B cell (primary cell): ENCODE data around the gene TTC34. TPM values are rescaled to one million over a fixed set of nuclear protein-coding genes. Genes with fewer than 3 reads are reported as not detected.

Source experiments
- ATAC-seq: fragments of 200-7000 bp; cut with Tn5 transposase; one replicate; pipeline ENCODE4 v1.10.0; 2021; ENCODE audit warnings: low read depth, mild to moderate bottlenecking, moderate number of reproducible peaks, moderate library complexity
- CTCF ChIA-PET: fragments of 350-600 bp; sonication (Branson Sonifier 250); formaldehyde crosslinking; loops from one replicate; lab custom pipeline; 2021; ENCODE audit warnings: antibody characterized with exemption, inconsistent platforms; lab: Charles Lee
- POLR2A ChIA-PET: fragments of 350-600 bp; sonication (Branson Sonifier 250); formaldehyde crosslinking; loops from one replicate; lab custom pipeline; 2021; ENCODE audit warnings: antibody characterized with exemption; lab: Charles Lee
- DNase-seq: peaks from one replicate; pipeline ENCODE4 v3.0.0; 2013
- H2AFZ ChIP-seq: 2 replicates; pipeline ENCODE4 v1.6.1; 2012; ENCODE audit warnings: mild to moderate bottlenecking, low read depth, low read length; ENCODE audit not compliant: insufficient read depth, poor library complexity, severe bottlenecking
- H3K27ac ChIP-seq, 2 donors: 1 replicate in 1 of 2; 2 replicates in 1 of 2; pipeline ENCODE4 v1.5.1; 2012 to 2013; ENCODE audit warnings: low read length in 2 of 2, mild to moderate bottlenecking in 2 of 2, moderate library complexity in 1 of 2
- H3K27me3 ChIP-seq, 4 experiments: fragments of 200-600 bp in 1 of 4; sonication (generic) in 1 of 4; replicated peaks in 1 of 4; 1 replicate in 2 of 4; 2 replicates in 2 of 4; pipeline versions ENCODE4 v1.6.1 to v1.7.0; 2013 to 2016; ENCODE audit warnings: low read length in 3 of 4, mild to moderate bottlenecking in 2 of 4, mixed read lengths in 1 of 4, moderate library complexity in 1 of 4; ENCODE audit not compliant: insufficient read depth in 4 of 4, control insufficient read depth in 3 of 4; ENCODE audit errors: control extremely low read depth in 1 of 4
- H3K36me3 ChIP-seq, 2 experiments: replicated peaks in 1 of 2; 1 replicate in 1 of 2; 2 replicates in 1 of 2; pipeline versions ENCODE4 v1.6.1 to v1.7.1; 2013; ENCODE audit warnings: low read length in 1 of 2; ENCODE audit not compliant: insufficient read depth in 2 of 2, control insufficient read depth in 1 of 2; ENCODE audit errors: control extremely low read depth in 1 of 2, extremely low read depth in 1 of 2
- H3K4me1 ChIP-seq, 2 donors: fragments of 200-600 bp in 1 of 2; sonication (generic) in 1 of 2; 1 replicate in 1 of 2; 2 replicates in 1 of 2; pipeline versions ENCODE4 v1.5.1 to v1.6.1; 2013 to 2017; ENCODE audit warnings: low read length in 2 of 2; ENCODE audit not compliant: control insufficient read depth in 2 of 2, insufficient read depth in 2 of 2
- H3K4me2 ChIP-seq: replicated peaks from 2 replicates; pipeline ENCODE3; 2012; ENCODE audit warnings: mild to moderate bottlenecking, low read depth, low read length; ENCODE audit not compliant: poor library complexity, severe bottlenecking
- H3K4me3 ChIP-seq, 5 experiments: fragments of 200-600 bp in 1 of 5; sonication (generic) in 1 of 5; 1 replicate in 3 of 5; 2 replicates in 2 of 5; pipeline versions ENCODE4 v1.5.1 to v1.7.0; 2011 to 2016; ENCODE audit warnings: low read length in 4 of 5, mild to moderate bottlenecking in 4 of 5, low read depth in 2 of 5, control low read depth in 1 of 5, moderate library complexity in 1 of 5; ENCODE audit not compliant: insufficient read depth in 1 of 5; ENCODE audit errors: control extremely low read depth in 1 of 5, extremely low read depth in 1 of 5
- H3K79me2 ChIP-seq: fragments of 200-600 bp; sonication (generic); one replicate; pipeline ENCODE4 v1.6.0; 2016; ENCODE audit warnings: low read length; ENCODE audit not compliant: control insufficient read depth, insufficient read depth
- H3K9ac ChIP-seq: fragments of 200-600 bp; sonication (generic); 2 replicates; pipeline ENCODE4 v1.6.1; 2017; ENCODE audit warnings: mild to moderate bottlenecking, low read length, moderate library complexity
- H3K9me3 ChIP-seq, 3 donors: one replicate each; pipeline versions ENCODE4 v1.6.1 to v1.7.1; 2013; ENCODE audit warnings: low read length in 2 of 3; ENCODE audit not compliant: control insufficient read depth in 2 of 3, insufficient read depth in 1 of 3; ENCODE audit errors: control extremely low read depth in 1 of 3
- H4K20me1 ChIP-seq: 2 replicates; pipeline ENCODE4 v1.6.0; 2012; ENCODE audit warnings: mild to moderate bottlenecking, low read length; ENCODE audit not compliant: insufficient read depth, control insufficient read depth, poor library complexity, severe bottlenecking
- H3K27ac Mint-ChIP-seq: one replicate; pipeline ENCODE4 v1.8.0; 2021; ENCODE audit warnings: mixed read lengths
- H3K27me3 Mint-ChIP-seq: one replicate; pipeline ENCODE4 v1.8.0; 2021; ENCODE audit warnings: mixed read lengths
- H3K4me1 Mint-ChIP-seq: one replicate; pipeline ENCODE4 v1.8.0; 2021; ENCODE audit warnings: mixed read lengths
- H3K4me3 Mint-ChIP-seq: one replicate; pipeline ENCODE4 v1.8.0; 2021; ENCODE audit warnings: mixed read lengths
- H3K9me3 Mint-ChIP-seq: one replicate; pipeline ENCODE4 v1.8.0; 2022; ENCODE audit warnings: mixed read lengths; ENCODE audit not compliant: insufficient read depth
- CTCF ChIP-seq: fragments of 200-600 bp; IDR thresholded peaks from one replicate; pipeline ENCODE4 v1.8.0; 2022; ENCODE audit warnings: antibody characterized with exemption, mild to moderate bottlenecking
- EZH2 ChIP-seq: IDR thresholded peaks from 2 replicates; pipeline ENCODE4 v1.6.1; 2012; ENCODE audit warnings: borderline replicate concordance, low read depth, mild to moderate bottlenecking, moderate library complexity, low read length; ENCODE audit not compliant: insufficient read depth, poor library complexity, severe bottlenecking
- WGBS: methylation state at CpG from one replicate; pipeline ENCODE4 v1.1.5; 2013; ENCODE audit warnings: missing lambda C conversion rate; ENCODE audit not compliant: insufficient coverage; 5-methylcytosine and 5-hydroxymethylcytosine counted together
- intact Hi-C: fragments of 100-400 bp; cut with micrococcal nuclease; formaldehyde crosslinking; loops from one replicate; pipeline ENCODE4 v1.10.0; 2022
- polyA plus RNA-seq: library from polyadenylated mRNA; depleted of rRNA; stranded (reverse); fragments of >200 nt; gene quantifications from 2 replicates; pipeline ENCODE4 v1.2.3, GENCODE V29; 2012
- total RNA-seq, 2 donors: library from RNA; stranded (reverse); fragments of 120-200 nt in 1 of 2; gene quantifications; 1 replicate in 1 of 2; 2 replicates in 1 of 2; pipeline versions ENCODE4 v1.2.3 to v1.2.4, GENCODE V29; 2013 to 2022

The TTC34 gene
- total and polyA plus RNA-seq, 2 donors (not counting 1 experiment from before 2014, with no cell fraction given): 2.1 to 8.1 TPM

GRCh38 chr1:2847086-2847985 is 45.8 kb upstream of the TTC34 start:
- 67% methylated on average over 21 of the region's 23 CpGs for WGBS
- Histone ChIP-seq H2AFZ (no peak overlapping the region), H3K4me3 (no peak overlapping the region), H4K20me1 (no peaks in the 10 kb centered on the region), H3K36me3 (no peaks in the 10 kb centered on the region), H3K9ac (no peak overlapping the region), H3K9me3 (peaks cover 0 to 8% (median 0%) of the 10 kb centered on the region in 3 donors), H3K4me2 (no peak overlapping the region), H3K27me3 (peaks cover 0 to 3% (median 1%) of the 10 kb centered on the region in 4 experiments), H3K79me2 (no peaks in the 10 kb centered on the region), H3K27ac (no peak overlapping the region), H3K4me1 (no peaks in the 10 kb centered on the region)
- intact Hi-C loops: no loop called here
- Mint-ChIP-seq H3K27me3 (peaks cover 21% of the 10 kb centered on the region), H3K27ac (no peak overlapping the region), H3K4me1 (no peaks in the 10 kb centered on the region), H3K9me3 (peaks cover 7% of the 10 kb centered on the region), H3K4me3 (no peak overlapping the region)
- CTCF ChIA-PET: interaction anchor here (0.6 kb wide), 1 partner anchor 578 kb away, joined by 3 read pairs; no protein-coding TSS in a partner anchor
- POLR2A ChIA-PET: no interaction called here
- ATAC-seq (no peak), DNase-seq (no peak)
- TF ChIP-seq CTCF (no peak), EZH2 (no peak)

- Histone ChIP-seq H4K20me1 (no peaks in the 10 kb centered on the region), H3K27ac (no peak overlapping the region), H3K79me2 (no peaks in the 10 kb centered on the region), H3K4me2 (no peak overlapping the region), H3K9me3 (peaks cover 0 to 8% (median 0%) of the 10 kb centered on the region in 3 donors), H3K27me3 (peaks cover 0 to 3% (median 1%) of the 10 kb centered on the region in 4 experiments), H2AFZ (no peak overlapping the region), H3K4me3 (no peak overlapping the region), H3K4me1 (no peaks in the 10 kb centered on the region), H3K36me3 (no peaks in the 10 kb centered on the region), H3K9ac (no peak overlapping the region)
- DNase-seq (no peak), ATAC-seq (no peak)
- Mint-ChIP-seq H3K4me1 (no peaks in the 10 kb centered on the region), H3K27me3 (peaks cover 27% of the 10 kb centered on the region), H3K4me3 (no peak overlapping the region), H3K27ac (no peak overlapping the region), H3K9me3 (peaks cover 7% of the 10 kb centered on the region)
- ChIA-PET CTCF (no interaction called here), POLR2A (no interaction called here)
- TF ChIP-seq CTCF (no peak), EZH2 (no peak)
- intact Hi-C loops: no loop called here
- 1% methylated on average over 5 of the region's 9 CpGs for WGBS
These were observed 44.4 kb upstream of the TTC34 start for GRCh38 chr1:2845869-2846268.
